ENCODE data around the gene STT3B.

The STT3B gene

DNA sequence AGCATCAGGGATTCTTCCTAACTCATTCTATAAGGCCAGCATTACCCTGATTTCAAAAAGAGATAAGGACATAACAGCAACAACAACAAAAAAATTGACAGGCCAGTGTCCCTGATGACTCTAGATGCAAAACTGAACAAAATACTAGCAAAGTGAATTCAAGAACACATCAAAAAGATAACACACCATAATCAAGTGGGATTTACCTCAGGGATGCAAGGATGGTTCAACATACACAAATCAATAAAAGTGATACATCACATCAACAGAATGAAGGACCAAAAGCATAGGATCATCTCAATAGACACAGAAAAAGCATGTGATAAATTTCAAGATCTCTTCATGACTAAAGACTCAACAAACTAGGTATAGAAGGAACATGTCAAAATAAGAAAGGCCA lies 119.6 kb downstream of the STT3B start:
- DNase-seq (ENCODE audit: low read depth), result no peak

DNA sequence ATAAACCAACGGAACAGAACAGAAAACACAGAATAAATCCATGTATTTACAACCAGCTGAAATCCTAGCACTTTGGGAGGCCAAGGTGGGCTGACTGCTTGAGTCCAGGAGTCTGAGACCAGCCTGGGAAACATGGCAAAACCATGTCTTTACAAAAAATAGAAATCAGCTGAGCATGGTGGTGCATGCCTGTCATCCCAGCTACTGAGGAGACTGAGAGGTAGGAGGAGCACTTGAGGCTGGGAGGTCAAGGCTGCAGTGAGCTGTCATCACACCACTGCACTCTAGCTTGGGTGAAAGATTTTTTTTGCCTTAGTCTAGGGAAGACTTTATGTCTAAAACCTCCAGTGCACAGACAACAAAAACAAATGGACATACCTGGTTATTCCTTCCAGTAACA lies 120.7 kb downstream of the STT3B start:
- no peak for DNase-seq (ENCODE audit: low read depth)

DNA sequence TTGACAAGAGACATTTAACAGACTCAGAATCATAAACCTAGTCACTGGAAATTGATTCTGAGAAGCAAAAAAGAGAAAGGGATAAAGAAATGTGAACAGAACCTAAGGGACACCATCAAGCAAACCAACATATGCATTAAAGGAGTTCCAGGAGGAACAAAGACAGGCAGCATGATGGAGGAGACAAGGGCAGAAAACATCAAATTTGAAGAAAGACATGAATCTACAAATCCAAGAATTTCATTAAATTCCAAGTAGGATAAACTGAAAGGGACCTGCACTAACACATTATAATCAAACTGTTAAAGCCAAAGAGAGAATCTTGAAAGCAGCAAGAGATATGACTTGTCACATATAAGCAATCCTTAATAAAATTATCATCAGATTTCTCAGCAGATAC lies 122.3 kb downstream of the STT3B start:
- DNase-seq (ENCODE audit: low read depth), result no peak

DNA sequence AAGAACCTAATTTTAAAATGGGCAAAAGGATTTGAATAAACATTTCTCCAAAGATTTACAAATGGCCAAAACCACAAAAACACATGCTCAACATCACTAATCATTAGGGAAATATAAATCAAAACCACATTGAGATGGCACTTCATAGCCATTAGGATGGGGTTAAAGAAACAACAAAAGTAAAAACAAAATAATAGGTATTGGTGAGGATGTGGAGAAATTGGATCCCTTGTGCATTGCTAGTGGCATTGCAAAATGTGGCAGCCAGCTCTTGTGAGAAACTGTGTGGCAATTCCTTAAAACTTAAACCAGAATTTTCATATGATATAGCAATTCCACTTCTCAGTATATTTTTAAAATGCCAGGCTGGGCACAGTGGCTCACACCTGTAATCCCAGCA lies 126.5 kb downstream of the STT3B start:
- no peak for DNase-seq (ENCODE audit: low read depth)

DNA sequence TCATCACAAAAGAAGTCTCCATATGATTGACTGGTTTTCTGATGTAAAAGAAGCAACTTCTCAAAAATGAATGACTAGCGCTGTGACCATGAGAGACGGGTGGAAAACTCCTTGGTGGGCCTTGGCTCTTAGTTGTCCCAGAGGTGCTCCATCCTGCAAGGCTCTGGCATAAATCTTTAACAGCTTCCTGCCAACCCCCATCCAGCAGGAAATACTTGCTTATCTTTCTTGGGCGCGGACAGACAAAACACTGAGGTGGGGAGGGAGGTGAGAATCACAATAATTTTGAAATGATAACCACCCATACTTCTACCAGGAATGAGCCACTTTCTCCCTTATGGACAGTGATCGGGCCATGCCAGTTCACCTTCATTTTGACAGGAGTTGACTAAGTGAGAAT lies 128.6 kb downstream of the STT3B start:
- no peak for DNase-seq (ENCODE audit: low read depth)

DNA sequence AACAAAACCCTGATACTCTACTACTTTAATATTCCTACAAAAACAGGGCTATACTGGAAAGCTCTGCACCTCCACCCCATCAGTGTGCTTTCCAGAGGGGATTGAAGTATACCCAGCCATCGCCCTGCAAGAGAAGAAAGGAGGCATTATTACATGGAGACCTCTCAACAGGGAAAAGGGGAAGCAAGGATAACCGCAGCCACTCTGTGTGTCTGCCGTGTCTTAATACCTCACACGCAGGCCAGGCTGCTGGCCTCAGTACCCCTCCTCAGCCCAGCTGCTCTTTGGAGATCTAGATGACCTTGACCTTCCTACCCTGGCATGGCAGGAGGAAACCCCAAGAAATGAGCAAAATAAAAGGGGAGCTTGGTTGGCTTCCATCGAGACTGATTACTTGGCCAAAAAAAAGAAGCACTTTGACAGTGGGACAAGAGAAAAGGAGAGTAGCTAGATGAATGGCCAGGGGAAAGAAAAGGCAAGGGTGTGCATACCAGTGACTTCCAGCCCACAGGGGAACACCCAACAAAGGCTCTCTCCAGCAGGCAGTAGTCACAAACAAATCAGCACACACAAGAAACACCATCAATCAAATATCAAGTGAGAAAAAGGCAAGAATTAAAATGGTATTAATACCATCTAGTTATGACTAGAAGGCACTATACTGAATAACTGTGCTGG lies 129.4 kb downstream of the STT3B start:
- no peak for DNase-seq (ENCODE audit: low read depth)

DNA sequence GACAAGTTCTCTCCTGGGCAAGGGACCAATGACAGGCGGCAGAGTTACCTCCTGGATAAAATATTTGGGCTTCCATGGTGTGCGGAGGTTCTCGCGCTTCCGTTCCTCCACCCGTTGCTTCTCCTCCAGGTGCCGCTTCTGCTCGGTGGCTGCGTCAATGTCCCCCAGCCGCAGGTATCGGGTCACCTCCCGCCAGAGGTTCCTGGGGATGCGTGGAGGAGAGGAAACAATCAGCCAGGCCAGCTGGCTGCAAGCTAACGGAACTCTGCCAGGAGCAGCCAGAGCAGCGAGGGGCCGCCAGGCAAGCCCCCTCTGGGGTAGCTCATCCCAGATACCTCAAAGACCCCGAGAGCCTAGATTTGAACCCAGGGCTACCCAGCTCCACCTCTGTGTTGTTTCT lies 131.3 kb downstream of the STT3B start:
- DNase-seq (ENCODE audit: low read depth), result no peak

DNA sequence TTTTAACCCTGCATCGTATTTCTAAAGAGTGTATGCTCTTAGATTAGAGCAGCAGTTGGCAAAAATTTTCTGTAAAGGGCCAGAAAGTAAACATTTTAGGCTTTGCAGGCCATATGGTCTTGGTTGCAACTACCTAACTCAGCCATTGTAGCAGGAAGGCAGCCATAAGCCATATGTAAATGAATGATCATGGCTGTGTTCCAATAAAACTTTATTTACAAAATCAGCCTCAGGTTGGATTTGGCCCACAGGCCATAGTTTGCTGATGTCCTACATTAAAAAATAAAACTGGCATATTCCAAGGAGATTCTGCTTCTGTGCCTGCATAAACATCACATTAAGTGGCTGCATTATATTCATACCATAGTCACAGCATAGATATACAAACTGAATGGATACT lies 134.9 kb downstream of the STT3B start:
- DNase-seq (ENCODE audit: low read depth), result no peak

DNA sequence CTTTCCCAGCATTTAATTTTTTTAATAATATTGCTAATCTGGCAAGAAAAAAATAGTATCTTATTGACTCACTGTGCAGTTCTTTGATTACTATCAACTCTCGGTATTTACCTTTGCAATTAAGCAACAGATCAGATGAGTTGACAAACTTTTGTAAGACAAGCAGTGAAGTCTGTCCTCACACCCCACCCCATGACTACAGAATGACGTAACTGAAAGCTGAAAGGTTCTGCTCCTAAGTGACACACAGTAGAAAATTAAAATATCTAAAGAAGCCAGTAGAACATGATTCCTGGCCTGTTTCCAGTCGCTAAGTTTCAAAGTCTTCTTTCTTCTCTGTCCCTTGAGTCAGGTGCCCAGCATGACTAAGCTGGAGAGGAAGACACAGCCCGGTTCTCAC lies 135.5 kb downstream of the STT3B start:
- no peak for DNase-seq (ENCODE audit: low read depth)

DNA sequence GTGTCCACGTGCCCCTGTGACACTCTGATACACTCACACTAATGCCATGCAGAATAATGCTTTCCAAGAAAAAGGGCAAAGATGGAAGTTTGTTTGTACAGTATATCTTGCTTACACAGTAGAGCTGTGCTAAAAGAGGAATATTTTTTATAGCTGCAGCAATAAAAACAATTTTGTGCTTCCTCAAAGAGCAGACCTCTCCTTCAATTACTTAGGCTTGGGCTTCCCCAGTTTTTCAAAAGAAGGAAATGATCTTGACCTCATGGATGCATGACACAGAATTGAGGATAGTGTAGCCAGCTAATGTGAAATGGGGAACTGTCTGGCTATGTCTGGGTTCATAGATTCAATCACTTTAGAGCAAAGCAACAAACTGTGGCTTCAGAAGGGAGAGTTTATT lies 137.4 kb downstream of the STT3B start:
- no peak for DNase-seq (ENCODE audit: low read depth)

DNA sequence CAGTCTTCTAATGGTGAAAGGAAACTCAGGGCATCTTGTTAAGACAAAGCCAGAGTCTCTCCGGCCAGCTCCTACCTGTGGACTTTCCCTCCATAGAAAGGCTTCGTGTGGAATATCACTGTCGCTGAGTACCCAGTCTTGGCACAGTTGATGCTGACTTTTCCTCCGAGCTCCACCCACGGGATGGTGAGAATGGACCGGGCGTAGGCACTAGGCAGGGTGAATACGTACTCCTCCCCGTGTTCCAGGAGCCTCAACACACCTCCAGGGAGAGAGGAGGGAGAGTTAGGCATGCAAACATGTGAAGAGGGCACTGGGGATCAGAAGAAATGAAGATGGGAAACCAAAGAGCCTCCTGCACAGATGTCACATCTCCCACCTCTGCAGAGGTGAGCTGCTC lies 138.0 kb downstream of the STT3B start:
- DNase-seq (ENCODE audit: low read depth), result no peak

DNA sequence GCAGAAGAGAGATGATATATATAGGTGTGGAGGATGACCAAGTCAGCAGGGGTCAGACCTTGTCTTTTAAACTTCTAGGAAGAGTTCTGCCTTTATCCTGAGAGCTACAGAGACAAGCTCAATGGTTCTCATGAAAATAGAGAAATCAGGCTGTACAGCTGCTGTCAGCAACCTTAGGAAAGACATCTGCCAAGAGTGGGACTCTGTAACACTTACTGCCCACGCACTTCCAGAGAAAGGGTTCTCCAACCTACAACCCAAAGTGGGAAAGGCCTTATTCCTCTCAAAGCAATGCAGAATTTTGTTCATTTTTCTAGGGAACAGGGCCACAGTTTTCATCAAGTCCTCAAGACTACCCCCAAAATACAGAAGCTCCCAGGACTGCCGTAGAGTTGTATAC lies 138.7 kb downstream of the STT3B start:
- no peak for DNase-seq (ENCODE audit: low read depth)

DNA sequence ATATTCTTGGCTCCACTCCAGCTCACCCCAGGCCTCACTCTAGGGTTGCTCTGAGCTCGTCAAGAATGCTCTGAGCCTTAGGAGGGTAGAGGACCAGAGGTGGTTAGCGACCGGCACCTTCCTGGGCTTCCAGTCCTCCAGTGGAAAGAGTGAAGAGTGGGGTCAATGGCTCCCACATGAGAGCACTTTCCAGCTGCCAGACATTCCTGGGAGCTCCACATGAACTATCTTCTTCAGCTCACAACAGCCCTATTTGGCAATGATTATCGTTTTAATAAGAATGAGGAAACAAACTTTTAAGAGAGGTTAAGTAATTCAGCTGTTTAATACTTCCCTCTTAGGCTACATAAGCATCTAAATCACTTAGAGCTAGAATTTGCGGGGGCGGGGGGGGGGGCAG lies 139.3 kb downstream of the STT3B start:
- DNase-seq (ENCODE audit: low read depth), result no peak

DNA sequence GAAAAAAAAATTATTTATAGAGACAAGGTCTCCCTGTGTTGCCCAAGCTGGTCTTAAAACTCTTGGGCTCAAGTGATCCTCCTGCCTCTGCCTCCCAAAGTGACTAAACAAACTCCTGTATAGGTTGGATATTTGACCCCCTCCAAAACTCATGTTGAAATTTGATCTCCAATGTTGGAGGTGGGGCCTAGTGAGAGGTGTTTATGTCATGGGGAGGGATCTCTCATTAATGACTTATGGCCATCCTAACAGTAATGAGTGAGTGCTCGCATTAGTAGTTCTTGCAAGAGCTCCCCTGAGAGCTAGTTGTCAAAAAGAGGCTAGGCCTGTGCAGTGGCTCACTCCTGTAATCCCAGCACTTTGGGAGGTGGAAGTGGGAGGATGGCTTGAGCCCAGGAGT lies 141.2 kb downstream of the STT3B start:
- DNase-seq (ENCODE audit: low read depth), result no peak

DNA sequence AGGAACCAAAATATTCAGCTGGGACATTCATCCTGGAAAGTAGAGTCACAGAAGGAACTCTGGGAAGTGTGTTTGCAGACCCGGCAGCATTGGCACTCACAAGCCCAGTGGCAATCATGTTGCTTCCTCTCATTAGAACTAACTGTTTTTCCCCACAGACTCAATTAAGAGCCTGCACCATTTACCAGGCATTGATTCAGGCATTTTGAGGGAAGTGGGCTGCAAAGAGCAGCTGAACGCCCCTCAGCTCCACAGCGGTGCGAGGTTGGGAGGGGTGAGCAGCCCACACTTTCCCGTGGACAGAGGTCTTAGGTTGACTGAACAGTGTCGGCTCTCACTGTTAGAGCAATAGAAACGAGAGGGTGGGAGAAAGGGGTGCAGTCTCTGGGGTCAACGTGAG lies 143.8 kb downstream of the STT3B start:
- DNase-seq (ENCODE audit: low read depth), result no peak

DNA sequence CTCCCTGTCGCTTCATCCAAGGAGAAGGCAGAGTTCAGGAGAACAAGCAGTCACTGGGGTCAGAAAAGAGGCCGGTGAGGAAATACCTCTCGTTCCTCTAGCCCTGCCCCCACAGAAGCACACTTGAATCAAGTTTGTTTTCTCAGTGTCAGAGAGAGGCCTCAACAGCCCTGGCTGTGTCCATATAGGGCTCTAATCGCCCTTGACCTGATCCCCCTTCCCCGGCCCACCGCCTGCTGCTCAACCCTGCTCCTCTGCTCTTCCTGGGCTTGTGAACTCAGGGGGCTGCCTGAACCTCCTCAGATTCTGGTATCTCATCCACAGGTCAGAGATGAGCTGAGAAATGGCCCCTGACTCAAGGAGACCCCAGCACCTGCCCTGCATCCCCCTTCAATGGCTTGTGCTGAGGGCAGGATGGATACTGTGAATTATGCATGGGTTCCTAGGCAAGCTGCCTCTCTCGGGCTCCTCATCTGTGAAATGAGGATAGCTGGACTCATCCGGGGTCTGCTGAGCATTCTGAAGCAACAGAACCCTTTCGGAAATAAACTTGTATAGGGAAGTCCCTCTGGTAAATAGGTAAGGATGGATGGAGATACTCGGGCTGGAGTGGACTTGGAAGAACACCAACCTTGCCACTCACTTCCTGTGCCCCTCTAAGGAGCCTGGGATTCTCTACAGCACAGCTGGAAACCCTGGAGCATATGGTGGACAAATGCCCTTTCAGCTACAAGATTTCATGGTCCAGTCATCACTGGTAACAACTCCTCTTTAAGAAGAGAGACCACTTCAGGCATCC lies 147.5 kb downstream of the STT3B start:
- no peak for DNase-seq (ENCODE audit: low read depth)

Data from GM04504 (cell line).